ENCODE data around the gene GRID2. TPM values are rescaled to one million over a fixed set of nuclear protein-coding genes. Genes with fewer than 3 reads are reported as not detected.

GRID2 gene
- total and polyA plus RNA-seq, 12 donors: 0.55 to 4.0 (median 2.0) TPM

- intact Hi-C loops (cut with DNase I): no loop called here
- Histone ChIP-seq H3K4me3 (no peak overlapping the region), H3K27me3 (no peaks in the 10 kb centered on the region), H3K36me3 (replicated peaks in 1 of 2) (no peaks in the 10 kb centered on the region), H3K4me1 (replicated peaks in 1 of 2) (no peaks in the 10 kb centered on the region), H3K9me3 (replicated peaks in 1 of 3) (peaks cover 0 to 3% (median 0%) of the 10 kb centered on the region in 3 donors), H3K27ac (no peak overlapping the region)
- no peak for TF ChIP-seq CTCF (IDR thresholded peaks at IDR 0.05)
- TF ChIP-seq POLR2A (IDR thresholded peaks at IDR 0.05): no peak
- no peak for DNase-seq
These were observed 347.8 kb downstream of the GRID2 start for GRCh38 chr4:92651536-92651935.

GRCh38 chr4:92654084-92654483 lies 350.3 kb downstream of the GRID2 start:
- Histone ChIP-seq H3K4me3 (no peak overlapping the region), H3K27ac (no peak overlapping the region), H3K9me3 (replicated peaks in 1 of 3) (no peaks in the 10 kb centered on the region), H3K27me3 (no peaks in the 10 kb centered on the region), H3K4me1 (replicated peaks in 1 of 2) (no peaks in the 10 kb centered on the region), H3K36me3 (replicated peaks in 1 of 2) (no peaks in the 10 kb centered on the region)
- intact Hi-C loops (cut with DNase I): no loop called here
- TF ChIP-seq CTCF (IDR thresholded peaks at IDR 0.05) (no peak), POLR2A (IDR thresholded peaks at IDR 0.05) (no peak)
- DNase-seq: no peak

GRCh38 chr4:92657695-92658094 lies 353.9 kb downstream of the GRID2 start:
- no peaks in the 10 kb centered on the region for H3K27me3 ChIP-seq
- no peaks in the 10 kb centered on the region for H3K9me3 ChIP-seq (replicated peaks in 1 of 3)
- DNase-seq: no peak
- no peak overlapping the region for H3K4me3 ChIP-seq
- no peaks in the 10 kb centered on the region for H3K4me1 ChIP-seq (replicated peaks in 1 of 2)
- H3K27ac ChIP-seq: no peak overlapping the region
- no peaks in the 10 kb centered on the region for H3K36me3 ChIP-seq (replicated peaks in 1 of 2)
- TF ChIP-seq POLR2A (IDR thresholded peaks at IDR 0.05) (no peak), CTCF (IDR thresholded peaks at IDR 0.05) (no peak)
- intact Hi-C loops (cut with DNase I): no loop called here

GRCh38 chr4:92658318-92658717 lies 354.6 kb downstream of the GRID2 start:
- no peaks in the 10 kb centered on the region for H3K27me3 ChIP-seq
- TF ChIP-seq CTCF (IDR thresholded peaks at IDR 0.05): no peak
- TF ChIP-seq POLR2A (IDR thresholded peaks at IDR 0.05): no peak
- H3K36me3 ChIP-seq (replicated peaks in 1 of 2): no peaks in the 10 kb centered on the region
- H3K9me3 ChIP-seq (replicated peaks in 1 of 3): no peaks in the 10 kb centered on the region
- no peak overlapping the region for H3K27ac ChIP-seq
- intact Hi-C loops (cut with DNase I): no loop called here
- no peak overlapping the region for H3K4me3 ChIP-seq
- 45 to 56% (median 49%) methylated on average over 2 of the region's 2 CpGs for WGBS, 4 donors
- no peaks in the 10 kb centered on the region for H3K4me1 ChIP-seq (replicated peaks in 1 of 2)
- DNase-seq: no peak
